ENCODE measurements around the gene UBXN4.

DNA sequence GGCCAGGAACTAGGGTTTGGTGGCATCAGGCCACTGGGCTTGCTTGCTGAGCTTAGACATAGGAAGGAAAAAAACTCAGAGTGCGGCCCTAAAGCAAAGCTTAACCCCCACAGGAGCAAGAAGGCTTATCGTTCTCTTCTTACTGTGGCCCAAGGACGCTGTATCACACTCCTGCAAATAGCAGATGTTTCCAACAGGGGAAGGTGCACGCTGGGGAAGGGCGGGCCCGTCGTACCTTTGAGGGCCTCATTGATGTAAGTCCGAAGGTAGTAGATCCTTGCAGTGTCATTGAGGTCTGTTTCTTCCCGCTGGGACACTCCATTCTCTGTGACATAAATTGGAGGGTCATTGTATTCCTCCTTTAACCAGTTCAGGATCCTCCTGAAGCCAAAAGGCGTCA, 48.8 kb downstream of the UBXN4 start:
- TF ChIP-seq MAFK (IDR thresholded peaks at IDR 0.05; ENCODE audit: low read depth, low read length) (no peak), NFE2L2 (IDR thresholded peaks at IDR 0.05; ENCODE audit: low read depth, low read length) (no peak), RAD21 (IDR thresholded peaks at IDR 0.05; ENCODE audit: low read length) (no peak), POLR2A (IDR thresholded peaks at IDR 0.05; ENCODE audit: low read depth, low read length) (no peak), CEBPB (IDR thresholded peaks at IDR 0.05; ENCODE audit: low read depth, low read length) (no peak), SMC3 (IDR thresholded peaks at IDR 0.05; ENCODE audit: low read depth, low read length) (no peak), CHD1 (IDR thresholded peaks at IDR 0.05; ENCODE audit: low read depth, low read length) (no peak), BHLHE40 (IDR thresholded peaks at IDR 0.05; ENCODE audit: low read depth, low read length) (no peak), FOS (IDR thresholded peaks at IDR 0.05; ENCODE audit: low read depth, low read length) (no peak), RFX5 (IDR thresholded peaks at IDR 0.05; ENCODE audit: low read depth, low read length) (no peak)
- TF ChIP-seq, protein P1, sequence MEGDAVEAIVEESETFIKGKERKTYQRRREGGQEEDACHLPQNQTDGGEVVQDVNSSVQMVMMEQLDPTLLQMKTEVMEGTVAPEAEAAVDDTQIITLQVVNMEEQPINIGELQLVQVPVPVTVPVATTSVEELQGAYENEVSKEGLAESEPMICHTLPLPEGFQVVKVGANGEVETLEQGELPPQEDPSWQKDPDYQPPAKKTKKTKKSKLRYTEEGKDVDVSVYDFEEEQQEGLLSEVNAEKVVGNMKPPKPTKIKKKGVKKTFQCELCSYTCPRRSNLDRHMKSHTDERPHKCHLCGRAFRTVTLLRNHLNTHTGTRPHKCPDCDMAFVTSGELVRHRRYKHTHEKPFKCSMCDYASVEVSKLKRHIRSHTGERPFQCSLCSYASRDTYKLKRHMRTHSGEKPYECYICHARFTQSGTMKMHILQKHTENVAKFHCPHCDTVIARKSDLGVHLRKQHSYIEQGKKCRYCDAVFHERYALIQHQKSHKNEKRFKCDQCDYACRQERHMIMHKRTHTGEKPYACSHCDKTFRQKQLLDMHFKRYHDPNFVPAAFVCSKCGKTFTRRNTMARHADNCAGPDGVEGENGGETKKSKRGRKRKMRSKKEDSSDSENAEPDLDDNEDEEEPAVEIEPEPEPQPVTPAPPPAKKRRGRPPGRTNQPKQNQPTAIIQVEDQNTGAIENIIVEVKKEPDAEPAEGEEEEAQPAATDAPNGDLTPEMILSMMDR (conservative IDR thresholded peaks at IDR 0.05; ENCODE audit: low read depth, low read length) = no peak

Measured in IMR-90 (cell line).